Activated naive CD8-positive, alpha-beta T cell treated with anti-CD3 and anti-CD28 coated beads, Interleukin-2, amount 10 ng/mL, durations not matched to agents 7 days and 5 days (primary cell): Measurements from ENCODE around the gene L3MBTL4. TPM values are rescaled to one million over a fixed set of nuclear protein-coding genes. Genes with fewer than 3 reads are reported as not detected.
"Not testable (repeated sequence)": the region's sequence is repeated elsewhere in the genome, so short reads cannot be mapped to it uniquely, and the experiment has no call there.

Source experiments
- ATAC-seq: fragments of 150-1000 bp; cut with Tn5 transposase; one replicate; pipeline ENCODE4 v1.10.0; 2021; ENCODE audit warnings: low read depth, moderate library complexity
- POLR2A ChIA-PET: fragments of 350-600 bp; sonication (Branson Sonifier 250); formaldehyde crosslinking; loops from one replicate; lab custom pipeline; 2021; ENCODE audit warnings: antibody characterized with exemption; lab: Charles Lee
- DNase-seq: peaks from one replicate; pipeline ENCODE4 v3.0.0; 2021
- H3K27ac Mint-ChIP-seq: one replicate; pipeline ENCODE4 v1.8.0; 2022; ENCODE audit warnings: mild to moderate bottlenecking, mixed read lengths
- H3K27me3 Mint-ChIP-seq: one replicate; pipeline ENCODE4 v1.8.0; 2022; ENCODE audit warnings: mild to moderate bottlenecking, moderate library complexity, mixed read lengths
- H3K36me3 Mint-ChIP-seq: one replicate; pipeline ENCODE4 v1.8.0; 2021; ENCODE audit warnings: mild to moderate bottlenecking, mixed read lengths
- H3K4me1 Mint-ChIP-seq: one replicate; pipeline ENCODE4 v1.8.0; 2021; ENCODE audit warnings: mixed read lengths
- H3K4me3 Mint-ChIP-seq: one replicate; pipeline ENCODE4 v1.8.0; 2022; ENCODE audit warnings: mild to moderate bottlenecking, moderate library complexity, mixed read lengths
- H3K9me3 Mint-ChIP-seq: one replicate; pipeline ENCODE4 v1.8.0; 2021; ENCODE audit warnings: mixed read lengths
- total RNA-seq, 2 experiments: library from RNA; stranded (reverse); gene quantifications; one replicate each; pipeline ENCODE4 v1.2.3, GENCODE V29; 2021

The L3MBTL4 gene
- total RNA-seq, 2 experiments from 2014 or later, result 0.08 to 0.09 TPM

- H3K27me3 Mint-ChIP-seq, result no peaks in the 10 kb centered on the region
- peaks cover 2% of the 10 kb centered on the region for H3K9me3 Mint-ChIP-seq
- DNase-seq (no peak), ATAC-seq (no peak)
- H3K4me3 Mint-ChIP-seq, result no peak overlapping the region
- no peaks in the 10 kb centered on the region for H3K4me1 Mint-ChIP-seq
- no peaks in the 10 kb centered on the region for H3K36me3 Mint-ChIP-seq
- POLR2A ChIA-PET, result no interaction called here
- no peak overlapping the region for H3K27ac Mint-ChIP-seq
Measured at GRCh38 chr18:6397931-6398566, 16.7 kb downstream of the L3MBTL4 start.

- Mint-ChIP-seq H3K4me3 (no peak overlapping the region), H3K27ac (no peak overlapping the region), H3K4me1 (no peaks in the 10 kb centered on the region), H3K27me3 (no peaks in the 10 kb centered on the region), H3K9me3 (peaks cover 2% of the 10 kb centered on the region), H3K36me3 (no peaks in the 10 kb centered on the region)
- DNase-seq (no peak), ATAC-seq (no peak)
- POLR2A ChIA-PET, result no interaction called here
Measured at GRCh38 chr18:6396847-6397246, 17.9 kb downstream of the L3MBTL4 start.

GRCh38 chr18:6396276-6396675 lies 18.4 kb downstream of the L3MBTL4 start:
- Mint-ChIP-seq H3K36me3 (no peaks in the 10 kb centered on the region), H3K9me3 (peaks cover 2% of the 10 kb centered on the region), H3K4me1 (no peaks in the 10 kb centered on the region), H3K27ac (no peak overlapping the region), H3K4me3 (no peak overlapping the region), H3K27me3 (no peaks in the 10 kb centered on the region)
- POLR2A ChIA-PET, result no interaction called here
- ATAC-seq (no peak), DNase-seq (no peak)

GRCh38 chr18:6389005-6389404 lies 25.7 kb downstream of the L3MBTL4 start:
- Mint-ChIP-seq H3K4me3 (no peak overlapping the region), H3K36me3 (no peaks in the 10 kb centered on the region), H3K27ac (no peak overlapping the region), H3K27me3 (no peaks in the 10 kb centered on the region), H3K4me1 (no peaks in the 10 kb centered on the region), H3K9me3 (peaks cover 2% of the 10 kb centered on the region)
- DNase-seq (no peak), ATAC-seq (no peak)
- POLR2A ChIA-PET, result no interaction called here

- Mint-ChIP-seq H3K4me1 (no peaks in the 10 kb centered on the region), H3K4me3 (no peak overlapping the region), H3K27me3 (no peaks in the 10 kb centered on the region), H3K36me3 (no peaks in the 10 kb centered on the region), H3K27ac (no peak overlapping the region), H3K9me3 (peaks cover 6% of the 10 kb centered on the region)
- DNase-seq (no peak), ATAC-seq (no peak)
- POLR2A ChIA-PET, result no interaction called here
Measured at GRCh38 chr18:6382963-6383362, 31.7 kb downstream of the L3MBTL4 start.

GRCh38 chr18:6377473-6377872 lies 37.2 kb downstream of the L3MBTL4 start:
- POLR2A ChIA-PET, H3K27ac Mint-ChIP-seq, ATAC-seq, DNase-seq, H3K27me3 Mint-ChIP-seq, H3K9me3 Mint-ChIP-seq, H3K36me3 Mint-ChIP-seq, H3K4me3 Mint-ChIP-seq, H3K4me1 Mint-ChIP-seq: not testable (repeated sequence)

GRCh38 chr18:6376433-6377229 lies 38.1 kb downstream of the L3MBTL4 start:
- no peaks in the 10 kb centered on the region for H3K4me1 Mint-ChIP-seq
- no peak for ATAC-seq
- no peak overlapping the region for H3K4me3 Mint-ChIP-seq

GRCh38 chr18:6374935-6375529 lies 39.7 kb downstream of the L3MBTL4 start:
- Mint-ChIP-seq H3K36me3 (no peaks in the 10 kb centered on the region), H3K4me1 (no peaks in the 10 kb centered on the region), H3K4me3 (no peak overlapping the region), H3K27me3 (no peaks in the 10 kb centered on the region), H3K27ac (no peak overlapping the region), H3K9me3 (peaks cover 8% of the 10 kb centered on the region)
- POLR2A ChIA-PET, result no interaction called here
- no peak for ATAC-seq
- no peak for DNase-seq

More at GRCh38 chr18:6376433-6377229, 38.1 kb downstream of the L3MBTL4 start:
- Mint-ChIP-seq H3K27me3 (no peaks in the 10 kb centered on the region), H3K27ac (no peak overlapping the region), H3K9me3 (peaks cover 10% of the 10 kb centered on the region), H3K36me3 (no peaks in the 10 kb centered on the region)
- POLR2A ChIA-PET, result no interaction called here
- no peak for DNase-seq

- Mint-ChIP-seq H3K4me1 (no peaks in the 10 kb centered on the region), H3K36me3 (no peaks in the 10 kb centered on the region), H3K9me3 (peaks cover 5% of the 10 kb centered on the region), H3K4me3 (no peak overlapping the region), H3K27ac (no peak overlapping the region), H3K27me3 (no peaks in the 10 kb centered on the region)
- POLR2A ChIA-PET, result no interaction called here
- no peak for DNase-seq
- ATAC-seq, result no peak
Measured at GRCh38 chr18:6374340-6374739, 40.4 kb downstream of the L3MBTL4 start.

GRCh38 chr18:6373187-6373586 lies 41.5 kb downstream of the L3MBTL4 start:
- Mint-ChIP-seq H3K4me1 (no peaks in the 10 kb centered on the region), H3K36me3 (no peaks in the 10 kb centered on the region), H3K27me3 (no peaks in the 10 kb centered on the region), H3K9me3 (peaks cover 5% of the 10 kb centered on the region), H3K4me3 (no peak overlapping the region), H3K27ac (no peak overlapping the region)
- POLR2A ChIA-PET, result no interaction called here
- ATAC-seq (no peak), DNase-seq (no peak)

GRCh38 chr18:6370886-6371635 lies 43.6 kb downstream of the L3MBTL4 start:
- H3K4me3 Mint-ChIP-seq, result no peak overlapping the region
- no peak overlapping the region for H3K27ac Mint-ChIP-seq
- DNase-seq, result no peak
- ATAC-seq, result no peak
- peaks cover 3% of the 10 kb centered on the region for H3K9me3 Mint-ChIP-seq
- no peaks in the 10 kb centered on the region for H3K36me3 Mint-ChIP-seq
- no peaks in the 10 kb centered on the region for H3K27me3 Mint-ChIP-seq
- no peaks in the 10 kb centered on the region for H3K4me1 Mint-ChIP-seq
- POLR2A ChIA-PET, result no interaction called here

GRCh38 chr18:6370410-6370809 lies 44.3 kb downstream of the L3MBTL4 start:
- no peak overlapping the region for H3K27ac Mint-ChIP-seq
- no peak for ATAC-seq
- no peaks in the 10 kb centered on the region for H3K36me3 Mint-ChIP-seq
- H3K27me3 Mint-ChIP-seq, result no peaks in the 10 kb centered on the region
- POLR2A ChIA-PET, result no interaction called here
- no peak for DNase-seq
- no peaks in the 10 kb centered on the region for H3K4me1 Mint-ChIP-seq
- H3K4me3 Mint-ChIP-seq, result no peak overlapping the region
- H3K9me3 Mint-ChIP-seq, result peaks cover 3% of the 10 kb centered on the region

GRCh38 chr18:6368017-6368416 lies 46.7 kb downstream of the L3MBTL4 start:
- DNase-seq (no peak), ATAC-seq (no peak)
- no peaks in the 10 kb centered on the region for H3K27me3 Mint-ChIP-seq
- no peaks in the 10 kb centered on the region for H3K4me1 Mint-ChIP-seq
- no peak overlapping the region for H3K27ac Mint-ChIP-seq
- no peaks in the 10 kb centered on the region for H3K36me3 Mint-ChIP-seq
- POLR2A ChIA-PET, result no interaction called here
- H3K4me3 Mint-ChIP-seq, result no peak overlapping the region
- H3K9me3 Mint-ChIP-seq, result peaks cover 1% of the 10 kb centered on the region
